ENCODE measurements around the gene ARSI.

DNA sequence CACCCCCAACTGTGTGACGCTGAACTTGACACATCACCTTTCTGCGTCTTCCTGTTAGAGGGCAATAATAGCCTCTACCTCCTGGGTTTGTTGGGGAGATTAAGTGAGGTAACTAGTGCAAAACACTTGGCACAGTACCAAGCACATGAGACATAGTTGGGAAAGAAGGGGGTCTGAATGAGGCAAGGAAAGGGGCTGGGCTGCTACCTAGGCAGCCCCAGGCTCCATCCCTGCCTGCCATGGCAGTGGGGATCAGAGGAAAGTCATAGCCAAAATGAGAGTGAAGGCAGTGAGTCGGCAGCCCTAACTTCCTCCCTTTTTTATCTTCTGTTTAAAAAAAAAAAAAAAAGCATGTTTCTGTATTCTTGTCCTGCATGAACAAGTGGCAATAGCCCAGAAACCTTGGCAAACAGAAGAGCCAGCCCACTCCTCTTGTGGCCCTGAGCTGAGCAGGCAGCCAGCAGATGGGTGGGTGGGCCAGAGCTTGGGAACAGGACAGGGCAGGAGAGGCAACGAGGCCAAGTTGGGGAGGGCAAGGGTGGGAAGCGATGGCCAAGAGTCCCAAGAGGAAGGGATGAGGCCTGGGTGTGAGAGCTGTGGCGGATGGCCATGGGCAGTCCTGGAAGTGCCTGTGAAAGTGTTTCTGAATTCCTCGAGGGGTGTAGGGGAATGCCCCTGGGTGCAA is 24.5 kb downstream of the ARSI start:
- no peak for TF ChIP-seq POLR2AphosphoS5 (IDR thresholded peaks at IDR 0.05; ENCODE audit: low read depth)
- no peak for TF ChIP-seq CTCF (IDR thresholded peaks at IDR 0.05; ENCODE audit: insufficient read depth, low read length)
- TF ChIP-seq, protein P1, sequence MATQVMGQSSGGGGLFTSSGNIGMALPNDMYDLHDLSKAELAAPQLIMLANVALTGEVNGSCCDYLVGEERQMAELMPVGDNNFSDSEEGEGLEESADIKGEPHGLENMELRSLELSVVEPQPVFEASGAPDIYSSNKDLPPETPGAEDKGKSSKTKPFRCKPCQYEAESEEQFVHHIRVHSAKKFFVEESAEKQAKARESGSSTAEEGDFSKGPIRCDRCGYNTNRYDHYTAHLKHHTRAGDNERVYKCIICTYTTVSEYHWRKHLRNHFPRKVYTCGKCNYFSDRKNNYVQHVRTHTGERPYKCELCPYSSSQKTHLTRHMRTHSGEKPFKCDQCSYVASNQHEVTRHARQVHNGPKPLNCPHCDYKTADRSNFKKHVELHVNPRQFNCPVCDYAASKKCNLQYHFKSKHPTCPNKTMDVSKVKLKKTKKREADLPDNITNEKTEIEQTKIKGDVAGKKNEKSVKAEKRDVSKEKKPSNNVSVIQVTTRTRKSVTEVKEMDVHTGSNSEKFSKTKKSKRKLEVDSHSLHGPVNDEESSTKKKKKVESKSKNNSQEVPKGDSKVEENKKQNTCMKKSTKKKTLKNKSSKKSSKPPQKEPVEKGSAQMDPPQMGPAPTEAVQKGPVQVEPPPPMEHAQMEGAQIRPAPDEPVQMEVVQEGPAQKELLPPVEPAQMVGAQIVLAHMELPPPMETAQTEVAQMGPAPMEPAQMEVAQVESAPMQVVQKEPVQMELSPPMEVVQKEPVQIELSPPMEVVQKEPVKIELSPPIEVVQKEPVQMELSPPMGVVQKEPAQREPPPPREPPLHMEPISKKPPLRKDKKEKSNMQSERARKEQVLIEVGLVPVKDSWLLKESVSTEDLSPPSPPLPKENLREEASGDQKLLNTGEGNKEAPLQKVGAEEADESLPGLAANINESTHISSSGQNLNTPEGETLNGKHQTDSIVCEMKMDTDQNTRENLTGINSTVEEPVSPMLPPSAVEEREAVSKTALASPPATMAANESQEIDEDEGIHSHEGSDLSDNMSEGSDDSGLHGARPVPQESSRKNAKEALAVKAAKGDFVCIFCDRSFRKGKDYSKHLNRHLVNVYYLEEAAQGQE (IDR thresholded peaks at IDR 0.05; ENCODE audit: insufficient replicate concordance, low read depth), result no peak
